DMS53 treated with DMSO at 0.1 percent for 48 hours (cell line): ENCODE data around the gene SH3PXD2A.
"Not testable (repeated sequence)": the region's sequence is repeated elsewhere in the genome, so short reads cannot be mapped to it uniquely, and the experiment has no call there.

Experiments used
- DNase-seq: peaks from one replicate; lab custom pipeline; 2025; ENCODE audit not compliant: unreplicated experiment; lab: John Stamatoyannopoulos, UW

The SH3PXD2A gene

DNA sequence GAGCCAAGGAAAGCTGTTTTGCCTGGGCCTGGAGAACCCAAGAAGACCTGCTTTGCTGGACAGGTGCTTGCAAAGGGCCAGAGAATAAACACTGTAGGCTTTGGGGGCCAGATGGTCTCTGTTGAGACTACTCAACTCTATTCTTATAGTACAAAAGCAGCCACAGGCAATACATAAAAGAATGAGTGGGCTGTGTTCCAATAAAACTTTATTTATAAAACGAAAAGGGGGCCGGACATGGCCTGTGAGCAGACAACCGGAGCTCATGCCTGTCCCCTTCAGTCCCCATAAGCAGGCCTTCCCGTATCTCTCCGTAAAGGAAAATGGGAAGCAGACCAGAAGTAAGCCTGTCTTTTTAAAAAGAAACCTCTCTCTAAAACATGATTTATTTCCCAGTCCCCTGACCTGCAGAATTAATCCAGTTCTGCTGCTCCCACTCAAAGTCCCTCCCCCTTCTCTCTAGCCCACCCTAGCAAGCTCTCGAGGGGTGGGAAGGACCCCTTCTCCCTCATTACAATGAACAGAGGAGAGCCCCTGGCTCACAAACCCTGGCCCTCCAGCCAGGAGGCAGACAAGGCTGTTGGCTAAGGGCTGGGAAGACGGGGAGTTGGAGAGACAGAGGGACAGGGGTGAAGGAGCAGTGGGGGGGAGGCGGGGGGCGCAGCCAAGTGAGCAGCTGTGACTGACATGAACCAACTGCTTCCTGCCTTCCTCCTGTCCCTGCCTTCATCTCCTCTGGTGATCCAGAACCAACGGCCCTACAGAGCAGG lies 184.1 kb downstream of the SH3PXD2A start:
- DNase-seq = no peak

DNA sequence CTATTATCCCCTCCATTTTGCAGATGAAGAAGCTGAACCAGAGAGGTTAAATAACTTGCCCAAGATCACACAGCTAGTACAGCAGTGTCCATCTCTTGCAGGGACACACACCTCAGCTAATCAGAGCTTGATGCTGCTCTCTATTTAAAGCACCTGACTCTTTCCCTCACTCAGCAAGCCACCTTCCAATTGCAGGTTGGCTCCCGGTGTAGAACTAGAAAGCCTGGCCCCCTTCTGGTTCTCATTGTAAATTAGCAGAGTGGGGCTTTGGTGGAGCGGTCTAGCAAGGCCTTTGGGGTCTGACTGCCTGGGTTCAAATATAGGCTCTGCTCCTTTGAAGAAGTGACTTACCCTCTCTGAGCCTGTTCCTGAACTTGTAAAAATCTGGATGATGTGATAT lies 185.4 kb downstream of the SH3PXD2A start:
- DNase-seq = no peak

DNA sequence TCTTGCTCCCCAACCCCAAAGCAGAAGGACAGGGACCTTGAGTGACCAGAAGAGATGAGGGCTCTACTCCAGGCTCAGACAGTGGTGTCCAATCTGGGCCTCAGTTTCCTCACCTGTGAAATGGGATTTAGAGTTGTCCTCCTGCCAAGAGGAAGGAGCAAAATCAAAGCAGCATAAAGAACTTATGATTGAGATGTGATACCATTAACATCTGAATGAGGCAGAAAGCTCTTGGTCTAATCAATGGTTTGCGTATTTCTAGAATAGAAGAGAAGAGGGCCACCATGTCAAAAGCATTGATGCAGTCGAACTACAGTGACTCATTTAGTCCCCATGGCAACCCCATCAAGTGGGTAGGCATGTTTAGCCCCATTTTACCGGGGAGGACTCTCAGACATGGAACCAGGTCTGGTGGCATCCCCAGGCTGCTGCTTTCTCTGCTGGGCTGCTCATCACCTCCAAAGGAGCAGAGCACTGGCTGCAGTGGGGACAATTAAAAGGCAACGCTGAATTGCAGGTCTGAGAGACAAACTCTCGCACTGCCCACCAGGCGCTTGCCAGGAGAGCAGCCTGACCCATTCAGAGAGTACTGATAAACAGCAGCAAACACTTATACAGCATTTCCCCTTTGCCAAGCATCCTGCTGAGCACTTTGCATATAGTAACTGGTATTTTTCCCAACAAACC lies 186.0 kb downstream of the SH3PXD2A start:
- no peak for DNase-seq

DNA sequence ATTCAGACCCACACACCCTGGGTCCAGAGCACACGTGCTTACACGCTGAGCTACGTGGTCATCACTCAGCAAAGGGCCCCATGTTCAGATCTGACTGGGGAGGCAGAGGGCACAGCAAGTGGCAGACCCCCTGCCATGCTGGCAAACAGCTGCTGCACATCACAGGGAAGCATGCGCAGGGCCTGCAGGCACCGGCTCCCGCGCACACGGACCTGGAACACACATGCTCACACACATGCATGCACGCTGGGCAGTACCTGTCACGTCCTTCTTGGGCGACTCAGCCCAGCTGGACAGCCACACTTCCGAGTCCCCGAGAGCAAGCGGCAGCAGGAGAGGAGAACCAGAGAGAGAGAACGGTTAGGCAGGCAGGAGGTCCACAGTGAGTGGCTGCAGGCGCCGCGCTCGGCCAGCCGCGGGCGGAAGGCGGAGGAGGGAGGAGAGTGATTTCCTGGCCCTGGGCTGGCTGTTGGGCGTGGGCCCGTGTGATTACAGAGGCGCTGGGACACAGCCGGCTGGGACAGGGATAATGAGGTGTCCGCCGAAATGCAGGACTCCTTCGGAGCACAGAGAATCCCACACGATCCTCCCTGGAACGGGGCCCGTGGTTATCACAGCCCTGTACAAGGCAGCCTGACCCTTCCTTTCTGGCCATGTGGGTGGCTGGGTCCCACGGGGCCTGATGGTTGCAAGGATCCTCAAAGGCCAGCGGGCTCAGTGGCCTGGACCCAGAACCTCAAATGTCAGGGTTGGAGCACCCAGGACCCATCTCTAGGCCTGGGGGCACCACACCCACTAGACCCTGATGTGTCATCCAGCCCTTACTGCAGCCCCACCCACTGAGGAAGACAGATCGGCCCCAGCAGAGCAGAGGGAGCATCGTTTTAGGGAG lies 186.8 kb downstream of the SH3PXD2A start:
- no peak for DNase-seq

GRCh38 chr10:103667356-103667755 lies 188.0 kb downstream of the SH3PXD2A start:
- no peak for DNase-seq

DNA sequence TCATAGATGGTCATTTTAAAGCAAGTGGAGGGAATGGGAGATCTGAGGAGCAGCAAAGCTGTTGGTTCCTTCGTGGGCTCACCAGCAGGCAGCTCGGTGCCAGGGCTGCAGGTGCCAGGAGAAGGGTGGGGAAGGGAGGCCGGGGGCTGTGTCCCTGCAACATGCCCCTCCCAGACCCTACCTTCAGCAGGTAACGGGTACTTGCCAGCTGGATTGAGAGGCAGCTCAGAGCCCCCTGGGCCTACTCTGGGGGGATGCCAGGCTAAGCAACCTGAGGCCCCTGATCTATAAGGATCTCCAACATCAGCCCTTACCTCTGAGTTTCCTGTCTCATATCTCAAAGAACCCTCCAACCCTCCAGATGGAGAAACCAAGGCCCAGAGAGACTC lies 188.6 kb downstream of the SH3PXD2A start:
- DNase-seq = no peak

DNA sequence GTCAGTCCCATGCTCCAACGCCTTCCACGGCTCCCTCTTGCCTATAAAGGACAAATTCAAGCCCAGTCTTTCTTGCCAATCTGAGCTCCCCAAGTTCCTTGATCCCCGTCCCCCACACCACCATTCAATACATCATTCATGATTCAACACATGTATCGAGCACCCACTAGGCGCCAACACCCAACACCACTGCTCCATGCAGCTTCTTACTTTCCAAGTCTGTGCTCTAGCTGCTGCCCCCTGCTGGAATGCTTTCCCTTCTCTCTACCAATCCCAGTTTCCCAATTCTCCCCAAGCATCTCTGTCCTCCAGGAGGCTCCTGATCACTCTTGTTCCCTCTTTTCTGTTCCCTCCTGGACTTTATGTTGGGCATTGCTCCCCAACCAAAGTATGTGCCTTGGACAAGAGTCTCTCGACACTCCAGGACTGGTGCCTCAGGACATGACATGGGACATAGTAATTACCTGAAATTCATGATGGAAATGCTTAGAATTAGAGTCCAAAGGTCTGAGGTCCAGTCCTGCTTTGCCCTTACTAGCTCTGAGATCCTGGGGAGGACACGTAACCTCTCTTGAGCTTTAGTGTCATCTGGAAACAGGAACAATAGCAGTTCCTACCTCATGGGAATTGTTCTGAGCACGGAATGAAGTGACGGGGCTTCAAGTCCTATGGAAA lies 189.2 kb downstream of the SH3PXD2A start:
- peak; percentile 8 for DNase-seq

DNA sequence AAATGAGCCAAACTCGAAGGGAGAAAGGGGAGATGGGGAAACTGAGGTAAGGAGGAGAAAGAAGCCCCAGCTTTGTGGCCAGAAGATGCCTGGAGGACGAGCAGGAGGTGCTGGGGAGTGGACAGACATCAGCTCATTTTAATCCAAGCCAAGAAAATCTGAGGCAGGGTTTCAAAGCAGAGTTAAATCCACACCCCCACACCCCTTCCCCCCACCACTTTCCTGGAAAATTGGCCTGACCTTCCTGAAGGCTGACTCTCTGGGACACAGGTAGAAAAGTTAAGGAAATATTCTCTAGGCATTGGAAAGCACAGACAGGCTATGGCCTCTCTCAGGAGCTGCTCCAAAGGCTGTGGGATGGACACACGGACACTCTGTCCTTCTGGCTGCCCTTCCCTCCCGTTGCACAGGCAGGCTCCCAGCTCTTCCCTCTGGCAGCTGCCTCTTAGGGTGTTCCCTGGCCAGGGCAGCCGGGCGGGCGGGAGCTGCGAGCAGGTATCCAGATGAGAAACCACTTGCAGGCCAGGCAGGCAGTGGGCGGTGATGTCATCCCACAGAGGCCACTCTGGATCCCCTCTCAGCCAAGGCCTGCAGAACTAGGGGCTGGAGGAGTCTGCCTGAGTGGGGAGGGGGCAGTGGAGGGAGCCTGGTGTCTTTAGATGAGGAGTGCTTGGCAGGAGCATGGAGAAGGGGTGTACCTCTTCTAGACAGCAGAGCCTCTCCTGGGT lies 190.1 kb downstream of the SH3PXD2A start:
- no peak for DNase-seq

DNA sequence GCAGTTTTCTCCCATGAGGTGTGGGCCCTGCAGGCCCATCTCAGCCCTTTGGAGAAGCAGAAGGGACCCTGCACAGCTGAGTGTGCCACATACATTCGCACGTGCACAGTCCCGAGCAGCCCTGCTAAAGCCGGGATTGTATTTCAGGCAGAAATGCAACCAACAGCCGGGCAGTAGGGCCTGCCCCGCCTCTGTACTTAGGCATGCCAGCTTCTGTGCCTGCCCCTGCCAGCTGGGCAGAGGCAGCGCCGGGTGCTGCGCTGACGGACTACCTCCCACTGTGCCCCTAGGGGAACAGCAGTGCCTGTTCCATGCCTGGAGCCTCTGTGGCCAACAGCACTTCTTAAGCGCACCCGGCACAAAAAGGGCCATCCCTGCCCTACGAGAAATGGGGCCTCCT lies 191.6 kb downstream of the SH3PXD2A start:
- DNase-seq = no peak

- DNase-seq = no peak
Observed at GRCh38 chr10:103663236-103663635, 192.1 kb downstream of the SH3PXD2A start.

DNA sequence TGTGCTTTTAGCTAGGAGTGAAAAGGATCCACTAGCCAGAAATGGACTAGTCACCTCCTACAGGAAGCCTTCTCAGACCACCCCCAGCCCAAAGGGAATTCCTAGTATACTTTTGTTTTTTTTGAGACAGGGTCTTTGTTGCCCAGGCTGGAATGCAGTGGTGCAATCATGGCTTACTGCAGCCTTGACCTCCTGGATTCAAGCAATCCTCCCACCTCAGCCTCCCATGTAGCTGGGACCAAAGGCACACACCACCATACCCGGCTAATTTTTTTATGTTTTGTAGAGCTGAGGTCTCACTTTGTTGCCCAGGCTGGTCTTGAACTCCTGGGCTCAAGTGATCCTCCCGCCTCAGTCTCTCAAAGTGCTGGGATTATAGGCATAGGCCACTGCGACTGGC lies 192.7 kb downstream of the SH3PXD2A start:
- not testable (repeated sequence) for DNase-seq

DNA sequence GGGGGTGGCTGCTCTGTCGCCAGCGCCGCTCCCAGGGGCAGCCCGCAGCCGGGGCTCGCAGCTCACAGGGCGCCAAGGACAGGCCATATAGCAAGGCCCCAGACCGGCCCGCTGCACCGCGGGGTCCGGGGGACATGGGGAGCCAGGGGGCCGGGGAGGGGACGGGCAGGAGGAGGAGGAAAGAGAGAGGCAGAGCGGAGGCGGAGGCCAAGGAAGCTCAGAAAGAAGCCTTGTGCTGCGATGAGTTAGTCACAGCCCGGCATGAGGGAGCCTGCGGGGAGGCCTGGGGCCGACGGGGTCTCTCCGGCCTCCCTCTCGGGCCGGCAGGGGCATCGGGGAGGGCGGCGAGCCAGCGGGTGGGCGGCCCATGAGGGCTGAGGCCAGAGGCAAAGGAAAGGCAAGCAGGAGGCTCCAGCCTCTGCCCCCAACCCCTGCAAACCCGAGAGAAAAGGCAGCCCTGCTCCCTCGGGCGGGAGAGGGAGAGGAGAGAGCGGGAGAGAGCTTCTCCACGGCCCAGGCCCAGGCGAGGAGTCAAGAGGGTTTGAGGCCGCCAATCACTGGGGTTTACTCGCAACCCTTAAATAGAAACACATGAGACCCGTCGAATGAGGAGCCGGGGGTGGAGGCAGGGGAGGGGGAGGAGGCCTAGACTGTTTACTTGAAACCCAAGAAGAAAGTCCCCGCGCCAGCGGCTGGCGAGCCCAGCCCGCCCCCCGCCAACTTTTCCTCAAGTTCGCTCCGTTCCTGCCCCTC lies 194.0 kb downstream of the SH3PXD2A start:
- DNase-seq = peak; percentile 53

GRCh38 chr10:103660364-103661197 lies 194.8 kb downstream of the SH3PXD2A start:
- peak; percentile 17 for DNase-seq

GRCh38 chr10:103659674-103660363 lies 195.6 kb downstream of the SH3PXD2A start:
- DNase-seq = peak; percentile 64

DNA sequence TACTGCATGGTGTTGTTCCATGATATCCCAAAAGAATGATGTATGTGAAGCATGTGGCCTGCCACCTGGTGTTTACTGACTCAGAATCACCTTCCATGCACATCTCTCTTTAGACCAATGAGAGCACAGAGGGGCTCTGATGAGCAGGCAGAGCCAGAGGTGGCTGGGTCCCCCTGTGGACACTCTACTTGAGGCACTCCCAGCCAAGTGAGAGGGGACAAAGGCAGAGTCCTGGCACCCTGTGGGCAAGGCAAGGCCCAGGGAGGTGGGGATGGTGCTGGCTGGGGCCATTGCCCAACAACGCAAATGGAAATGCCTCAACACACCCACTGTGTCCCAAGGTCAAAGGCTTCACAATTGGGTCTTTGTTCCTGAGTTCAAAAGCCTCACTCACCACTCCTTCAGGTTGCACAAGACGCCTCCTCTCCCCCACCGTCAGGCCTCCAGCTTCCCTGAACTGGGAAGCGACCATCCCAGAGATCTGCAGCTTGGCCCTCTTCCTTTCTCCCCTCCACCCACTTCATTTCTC lies 197.3 kb downstream of the SH3PXD2A start:
- no peak for DNase-seq

GRCh38 chr10:103657061-103657591 lies 198.2 kb downstream of the SH3PXD2A start:
- DNase-seq = no peak

GRCh38 chr10:103654925-103655324 lies 200.5 kb downstream of the SH3PXD2A start:
- DNase-seq = no peak

- peak; percentile 23 for DNase-seq
Observed at GRCh38 chr10:103653581-103654037, 201.8 kb downstream of the SH3PXD2A start.
